ENCODE data around the gene PLEKHH2.
A peak's percentile ranks its signal among the peaks of the same experiment; 100 is the strongest.
"Not testable (repeated sequence)": the region's sequence is repeated elsewhere in the genome, so short reads cannot be mapped to it uniquely, and the experiment has no call there.

PLEKHH2 gene

DNA sequence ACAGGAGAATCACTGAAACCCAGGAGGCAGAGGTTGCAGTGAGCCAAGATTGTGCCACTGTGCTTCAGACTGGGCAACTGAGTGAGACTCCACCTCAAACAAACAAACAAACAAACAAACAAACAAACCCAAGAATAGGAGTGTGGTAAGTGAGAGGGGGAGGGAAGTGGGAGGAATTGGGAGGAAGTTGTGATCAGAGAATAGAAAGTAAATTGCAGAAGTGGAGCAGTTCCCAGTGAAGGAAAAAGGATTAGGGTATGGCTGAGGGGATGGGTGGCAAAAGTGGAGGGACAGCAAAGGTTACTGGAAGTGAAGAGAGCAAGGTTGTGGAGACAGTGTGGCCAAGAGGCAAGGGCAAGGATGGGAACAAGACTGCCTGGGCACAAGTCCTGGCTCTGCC lies 80.3 kb downstream of the PLEKHH2 start:
- no peaks in the 10 kb centered on the region for H3K9me3 ChIP-seq (ENCODE audit: low read depth, low read length)
- H3K27ac ChIP-seq: no peak overlapping the region
- no peak overlapping the region for H3K4me3 ChIP-seq
- TF ChIP-seq FOXP2 (optimal IDR thresholded peaks at IDR 0.05; ENCODE audit: control extremely low read depth, extremely low read length, insufficient read depth) (no peak), EZH2 (IDR thresholded peaks at IDR 0.05) (no peak), POLR2AphosphoS5 (IDR thresholded peaks at IDR 0.05; ENCODE audit: borderline replicate concordance, low read depth, low read length) (no peak)
- H3K36me3 ChIP-seq (ENCODE audit: insufficient read depth, low read length): no peaks in the 10 kb centered on the region
- no peak overlapping the region for H3K9ac ChIP-seq (ENCODE audit: insufficient read length)
- no peak for DNase-seq (ENCODE audit: low read depth, low spot score)

DNA sequence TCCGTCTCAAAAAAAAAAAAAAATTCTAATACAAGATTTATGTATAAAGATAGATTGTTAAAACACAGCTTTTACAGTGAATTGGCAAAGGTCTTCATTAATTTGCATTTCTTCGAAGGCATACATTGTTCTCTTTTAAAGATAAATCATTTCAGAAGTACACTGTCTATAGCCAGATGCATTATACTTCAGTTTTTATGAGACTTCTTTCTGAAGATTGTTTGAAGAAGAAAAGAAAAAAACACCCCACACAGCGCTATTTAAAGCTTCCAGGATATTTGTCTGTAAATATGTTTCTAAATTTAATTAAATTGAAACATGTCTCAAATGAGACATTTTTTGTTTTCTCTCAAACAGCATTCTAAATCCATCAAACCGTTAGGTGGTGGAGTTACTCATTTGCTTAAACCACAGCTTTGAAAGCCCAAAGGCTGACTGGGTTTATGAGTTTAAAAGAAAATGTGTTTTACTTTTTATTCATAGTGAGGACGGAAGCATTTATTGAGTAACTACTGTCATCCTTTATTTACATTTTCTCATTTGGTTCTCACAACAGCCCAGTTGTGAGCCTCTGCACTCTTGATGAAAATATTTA lies 81.6 kb downstream of the PLEKHH2 start:
- no peak overlapping the region for H3K4me3 ChIP-seq
- H3K9ac ChIP-seq (ENCODE audit: insufficient read length): no peak overlapping the region
- DNase-seq (ENCODE audit: low read depth, low spot score): no peak
- H3K27ac ChIP-seq: peak overlapping the region; percentile 15; the same call in 1 of the 2 replicates
- H3K36me3 ChIP-seq (ENCODE audit: insufficient read depth, low read length): no peaks in the 10 kb centered on the region
- TF ChIP-seq EZH2 (IDR thresholded peaks at IDR 0.05) (no peak), FOXP2 (optimal IDR thresholded peaks at IDR 0.05; ENCODE audit: control extremely low read depth, extremely low read length, insufficient read depth) (no peak), POLR2AphosphoS5 (IDR thresholded peaks at IDR 0.05; ENCODE audit: borderline replicate concordance, low read depth, low read length) (no peak)
- no peaks in the 10 kb centered on the region for H3K9me3 ChIP-seq (ENCODE audit: low read depth, low read length)

DNA sequence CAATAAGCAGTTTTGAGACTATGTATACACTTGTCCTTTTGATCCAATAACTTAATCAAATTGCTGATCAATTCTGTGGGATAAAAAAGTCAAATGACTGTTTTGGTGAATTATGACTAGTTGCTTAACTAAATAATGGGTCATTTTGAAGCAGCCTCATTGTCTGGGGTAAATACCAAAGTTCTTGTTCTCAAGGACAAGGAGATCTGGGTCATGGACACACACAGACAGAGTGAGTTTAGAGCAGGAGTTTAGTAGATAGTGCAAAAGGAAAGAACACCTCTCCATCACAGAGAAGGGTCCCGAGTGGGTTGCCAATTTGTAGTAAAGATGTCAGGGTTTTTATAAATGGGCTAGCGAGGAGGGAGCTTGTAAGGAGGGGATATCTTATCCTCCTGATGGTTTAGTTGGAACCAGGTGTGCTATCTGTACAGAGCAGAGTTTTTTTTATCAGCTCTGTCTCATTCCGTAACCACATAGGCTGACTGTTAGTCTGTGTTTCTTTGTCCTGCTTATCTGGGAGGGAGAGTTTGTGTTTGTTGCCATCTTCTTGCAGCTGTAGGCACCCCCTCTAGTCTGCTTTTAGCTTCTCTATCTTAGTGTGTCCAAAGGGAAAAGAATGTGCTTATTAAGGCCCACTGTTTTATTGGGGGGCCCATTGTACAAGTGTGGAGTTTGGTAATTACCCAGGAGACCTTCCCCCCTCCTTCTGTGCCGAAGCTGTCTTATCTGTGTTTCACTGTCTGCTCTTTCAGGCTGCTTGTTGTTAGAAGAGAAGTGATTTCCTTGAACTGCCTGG lies 87.9 kb downstream of the PLEKHH2 start:
- Histone ChIP-seq H3K27ac (no peak overlapping the region), H3K4me3 (0 out of 2 replicates have a peak overlapping the region, but pooled peaks have one; percentile 1), H3K36me3 (ENCODE audit: insufficient read depth, low read length) (no peaks in the 10 kb centered on the region), H3K9me3 (ENCODE audit: low read depth, low read length) (no peaks in the 10 kb centered on the region), H3K9ac (ENCODE audit: insufficient read length) (peak overlapping the region; percentile 39)
- TF ChIP-seq EZH2 (IDR thresholded peaks at IDR 0.05) (no peak), FOXP2 (optimal IDR thresholded peaks at IDR 0.05; ENCODE audit: control extremely low read depth, extremely low read length, insufficient read depth) (no peak)
- DNase-seq (ENCODE audit: low read depth, low spot score): no peak

DNA sequence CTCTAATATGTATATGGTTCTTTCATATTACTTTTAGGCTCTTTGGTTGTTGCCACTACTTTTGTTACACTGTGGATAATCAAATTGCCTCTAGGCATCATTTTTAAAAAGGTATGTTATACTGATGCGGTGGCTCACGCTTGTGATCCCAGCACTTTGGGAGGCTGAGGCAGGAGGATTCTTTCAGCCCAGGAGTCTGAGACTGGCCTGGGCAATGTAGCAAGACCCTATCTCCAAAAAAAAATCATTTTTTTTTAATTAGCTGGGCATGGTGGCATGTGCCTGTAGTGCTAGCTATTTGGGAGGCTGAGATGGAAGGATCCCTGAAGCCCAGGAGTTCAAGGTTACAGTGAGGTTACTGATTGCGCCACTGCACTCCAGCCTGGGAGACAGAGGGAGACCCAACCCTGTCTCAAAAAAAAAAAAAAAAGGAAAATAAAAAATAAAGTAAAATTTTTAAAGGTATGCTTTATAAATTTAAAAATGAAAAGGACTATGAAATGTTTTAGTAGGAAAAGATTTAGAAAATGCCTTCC lies 88.7 kb downstream of the PLEKHH2 start:
- Histone ChIP-seq H3K9ac (ENCODE audit: insufficient read length) (peak overlapping the region; percentile 39), H3K27ac (no peak overlapping the region), H3K36me3 (ENCODE audit: insufficient read depth, low read length) (no peaks in the 10 kb centered on the region), H3K9me3 (ENCODE audit: low read depth, low read length) (no peaks in the 10 kb centered on the region), H3K4me3 (no peak overlapping the region)
- no peak for DNase-seq (ENCODE audit: low read depth, low spot score)
- TF ChIP-seq FOXP2 (optimal IDR thresholded peaks at IDR 0.05; ENCODE audit: control extremely low read depth, extremely low read length, insufficient read depth) (no peak), POLR2AphosphoS5 (IDR thresholded peaks at IDR 0.05; ENCODE audit: borderline replicate concordance, low read depth, low read length) (no peak), EZH2 (IDR thresholded peaks at IDR 0.05) (no peak)

DNA sequence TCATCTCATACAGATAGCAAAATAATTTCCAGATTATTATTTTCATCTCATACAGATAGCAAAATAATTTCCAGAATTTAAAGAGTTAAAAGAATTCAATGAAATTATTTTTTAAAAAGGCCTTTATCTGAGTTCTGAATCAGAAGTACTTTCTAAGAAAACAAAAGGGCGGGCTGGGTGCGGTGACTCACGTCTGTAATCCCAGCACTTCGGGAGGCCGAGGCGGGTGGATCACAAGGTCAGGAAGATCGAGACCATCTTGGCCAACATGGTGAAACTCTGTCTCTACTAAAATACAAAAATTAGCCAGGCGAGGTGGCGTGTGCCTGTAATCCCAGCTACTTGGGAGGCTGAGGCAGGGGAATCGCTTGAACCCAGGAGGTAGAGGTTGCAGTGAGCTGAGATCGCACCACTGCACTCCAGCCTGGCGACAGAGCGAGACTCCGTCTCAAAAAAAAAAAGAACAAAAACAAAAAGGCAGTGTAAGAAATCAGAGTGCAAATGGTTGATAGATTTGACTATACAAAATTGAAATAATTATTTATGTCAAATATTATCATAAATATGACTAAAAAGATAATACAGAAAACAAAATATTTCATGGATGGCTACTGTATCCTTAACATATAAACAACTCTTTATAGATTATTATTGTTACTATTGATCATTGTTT lies 90.0 kb downstream of the PLEKHH2 start:
- not testable (repeated sequence) for H3K36me3 ChIP-seq (ENCODE audit: insufficient read depth, low read length); H3K27ac ChIP-seq; H3K9me3 ChIP-seq (ENCODE audit: low read depth, low read length); DNase-seq (ENCODE audit: low read depth, low spot score); H3K9ac ChIP-seq (ENCODE audit: insufficient read length); H3K4me3 ChIP-seq

DNA sequence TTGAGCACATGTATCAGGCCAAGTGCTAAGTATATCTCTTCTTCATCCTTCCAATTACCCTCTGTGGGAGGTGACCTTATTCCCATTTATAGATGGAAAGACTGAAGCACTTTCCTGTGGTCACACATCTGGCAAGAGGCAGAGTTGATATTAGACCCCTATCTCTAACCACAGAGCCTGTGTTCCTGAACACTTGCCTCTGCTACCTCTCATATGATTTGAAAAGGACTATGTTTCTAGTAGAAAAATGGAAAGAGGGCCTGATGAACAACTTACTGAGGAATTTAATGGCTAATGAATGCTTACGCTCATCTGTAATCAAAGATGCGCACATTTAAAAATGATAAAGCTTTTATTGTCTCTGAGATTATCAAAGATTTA lies 90.6 kb downstream of the PLEKHH2 start:
- no peak overlapping the region for H3K9ac ChIP-seq (ENCODE audit: insufficient read length)
- no peak overlapping the region for H3K4me3 ChIP-seq
- TF ChIP-seq FOXP2 (optimal IDR thresholded peaks at IDR 0.05; ENCODE audit: control extremely low read depth, extremely low read length, insufficient read depth): no peak
- H3K27ac ChIP-seq: no peak overlapping the region
- no peaks in the 10 kb centered on the region for H3K9me3 ChIP-seq (ENCODE audit: low read depth, low read length)
- no peaks in the 10 kb centered on the region for H3K36me3 ChIP-seq (ENCODE audit: insufficient read depth, low read length)
- DNase-seq (ENCODE audit: low read depth, low spot score): no peak

DNA sequence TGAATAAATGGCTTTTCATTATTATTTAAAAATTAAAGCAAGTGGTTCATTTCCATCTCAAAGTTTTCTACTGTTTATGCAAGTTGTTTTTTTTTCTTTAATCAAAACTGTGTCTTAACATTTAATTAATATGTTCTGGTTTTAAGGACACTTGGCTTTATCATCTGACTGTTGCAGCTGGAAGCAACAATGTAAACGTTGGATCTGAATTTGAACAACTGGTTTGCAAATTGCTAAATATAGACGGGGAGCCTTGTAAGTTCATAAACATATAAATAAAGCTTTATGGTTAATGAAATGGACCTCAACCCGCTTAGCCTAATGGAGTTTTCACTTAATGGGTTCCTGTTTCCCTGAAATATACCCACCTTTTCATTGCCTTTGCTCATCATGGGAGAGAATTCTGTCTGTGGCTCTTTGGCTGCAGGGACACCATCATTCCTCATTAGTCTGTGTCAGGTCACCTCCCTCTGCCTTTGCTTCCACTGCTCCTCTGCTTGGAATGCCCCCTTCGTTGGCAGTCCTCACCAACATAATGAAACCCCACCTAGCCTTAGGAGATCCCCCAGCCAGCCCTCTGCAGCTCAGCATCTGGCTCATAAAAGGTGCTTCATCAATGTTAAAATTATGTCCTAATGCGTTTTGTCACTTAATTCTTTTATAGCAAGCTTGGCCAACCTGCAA lies 92.6 kb downstream of the PLEKHH2 start:
- H3K9me3 ChIP-seq (ENCODE audit: low read depth, low read length): no peaks in the 10 kb centered on the region
- H3K27ac ChIP-seq: no peak overlapping the region
- no peaks in the 10 kb centered on the region for H3K36me3 ChIP-seq (ENCODE audit: insufficient read depth, low read length)
- H3K4me3 ChIP-seq: no peak overlapping the region
- no peak for DNase-seq (ENCODE audit: low read depth, low spot score)
- no peak overlapping the region for H3K9ac ChIP-seq (ENCODE audit: insufficient read length)
- no peak for TF ChIP-seq FOXP2 (optimal IDR thresholded peaks at IDR 0.05; ENCODE audit: control extremely low read depth, extremely low read length, insufficient read depth)
- TF ChIP-seq POLR2AphosphoS5 (IDR thresholded peaks at IDR 0.05; ENCODE audit: borderline replicate concordance, low read depth, low read length): no peak
- TF ChIP-seq EZH2 (IDR thresholded peaks at IDR 0.05): no peak

DNA sequence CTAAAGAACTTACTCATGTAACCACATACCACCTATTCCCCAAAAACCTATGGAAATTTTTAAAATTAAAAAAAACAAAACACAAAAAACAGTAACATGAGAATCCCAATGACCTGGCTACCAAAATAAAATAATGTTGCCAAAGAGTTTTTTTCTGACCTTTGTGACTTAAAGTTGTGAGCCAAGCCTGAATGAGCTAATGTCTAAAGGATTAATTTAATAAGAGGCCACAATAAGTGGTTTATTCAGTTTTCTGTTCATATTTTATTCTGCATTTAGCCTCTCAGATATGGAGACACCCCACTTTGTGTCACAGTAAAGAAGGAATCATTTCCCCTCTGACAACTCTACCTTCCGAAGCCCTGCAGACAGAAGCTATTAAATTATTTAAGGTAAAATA lies 94.2 kb downstream of the PLEKHH2 start:
- no peak for DNase-seq (ENCODE audit: low read depth, low spot score)
- no peak overlapping the region for H3K9ac ChIP-seq (ENCODE audit: insufficient read length)
- no peak for TF ChIP-seq FOXP2 (optimal IDR thresholded peaks at IDR 0.05; ENCODE audit: control extremely low read depth, extremely low read length, insufficient read depth)
- no peak for TF ChIP-seq EZH2 (IDR thresholded peaks at IDR 0.05)
- TF ChIP-seq POLR2AphosphoS5 (IDR thresholded peaks at IDR 0.05; ENCODE audit: borderline replicate concordance, low read depth, low read length): no peak
- H3K36me3 ChIP-seq (ENCODE audit: insufficient read depth, low read length): no peaks in the 10 kb centered on the region
- no peak overlapping the region for H3K27ac ChIP-seq
- H3K9me3 ChIP-seq (ENCODE audit: low read depth, low read length): no peaks in the 10 kb centered on the region
- H3K4me3 ChIP-seq: no peak overlapping the region

Data from SK-N-MC (cell line).